A172 (cell line): ENCODE measurements around the gene ZNF197. TPM values are rescaled to one million over a fixed set of nuclear protein-coding genes. Genes with fewer than 3 reads are reported as not detected.
A peak's percentile ranks its signal among the peaks of the same experiment; 100 is the strongest.
"Not testable (repeated sequence)": the region's sequence is repeated elsewhere in the genome, so short reads cannot be mapped to it uniquely, and the experiment has no call there.

Source experiments
- DNase-seq: peaks from one replicate; pipeline ENCODE4 v3.0.0-alpha.2; 2015; ENCODE audit warnings: low spot score
- total RNA-seq: library from RNA; depleted of rRNA; stranded (reverse); fragments of >200 nt; shearing (Covaris generic); gene quantifications from 2 replicates; pipeline ENCODE4 v1.2.3, GENCODE V29; 2014; rRNA removed

The ZNF197 gene
- total RNA-seq, 1 experiment from 2014 or later = 14.7 TPM

GRCh38 chr3:44661189-44661588, 36.4 kb downstream of the ZNF197 start:
- no peak for DNase-seq

GRCh38 chr3:44665173-44665572, 40.3 kb downstream of the ZNF197 start:
- DNase-seq = no peak

GRCh38 chr3:44666346-44666745, 41.5 kb downstream of the ZNF197 start:
- DNase-seq = no peak

- DNase-seq = no peak
Observed at GRCh38 chr3:44669760-44670159, 44.9 kb downstream of the ZNF197 start.

GRCh38 chr3:44673466-44673865, 48.6 kb downstream of the ZNF197 start:
- not testable (repeated sequence) for DNase-seq

GRCh38 chr3:44674211-44674610, 49.4 kb downstream of the ZNF197 start:
- no peak for DNase-seq

- DNase-seq = no peak
Observed at GRCh38 chr3:44678480-44679116, 53.8 kb downstream of the ZNF197 start.

- no peak for DNase-seq
Observed at GRCh38 chr3:44680921-44681455, 56.2 kb downstream of the ZNF197 start.

GRCh38 chr3:44682182-44682896, 57.5 kb downstream of the ZNF197 start:
- DNase-seq = peak; percentile 48

- no peak for DNase-seq
Observed at GRCh38 chr3:44685128-44685800, 60.4 kb downstream of the ZNF197 start.

- DNase-seq = no peak
Observed at GRCh38 chr3:44687898-44688297, 63.1 kb downstream of the ZNF197 start.

Other genes with a start within 250 kb of the ZNF197 start
- 4.6 and 5.4 TPM in 2 replicates for gene ZNF445, start 147.4 kb upstream of the ZNF197 start, total RNA-seq
- not detected in 2 replicates for gene ZKSCAN7, start 69.8 kb upstream of the ZNF197 start, total RNA-seq
- gene ZNF660, start 40.1 kb upstream of the ZNF197 start, total RNA-seq = not detected in 2 replicates
- gene ZNF35, start 23.7 kb downstream of the ZNF197 start, total RNA-seq = 15.3 and 16.5 TPM in 2 replicates
- 0.69 and 0.93 TPM in 2 replicates for gene ZNF502, start 87.6 kb downstream of the ZNF197 start, total RNA-seq
- not detected in 2 replicates for gene ZNF501, start 104.6 kb downstream of the ZNF197 start, total RNA-seq
- 27.0 and 28.2 TPM in 2 replicates for gene KIAA1143, start 136.6 kb downstream of the ZNF197 start, total RNA-seq
- 19.4 and 23.4 TPM in 2 replicates for gene KIF15, start 136.8 kb downstream of the ZNF197 start, total RNA-seq
- gene TMEM42, start 236.9 kb downstream of the ZNF197 start, total RNA-seq = 0.14 and 0.69 TPM in 2 replicates
- gene TGM4, start 249.6 kb downstream of the ZNF197 start, total RNA-seq = 0.10 and 0.65 TPM in 2 replicates